Astrocyte (in vitro differentiated cells and primary cell): ENCODE results near the gene ANKRD66.

ENCODE experiments used
- EZH2 ChIP-seq: IDR thresholded peaks from 2 replicates; pipeline ENCODE4 v1.6.1; 2012; ENCODE audit warnings: mild to moderate bottlenecking, low read length, inconsistent platforms; ENCODE audit not compliant: insufficient read depth
- TF ChIP-seq, protein P1 (sequence below): IDR thresholded peaks from 2 replicates; pipeline ENCODE4 v1.5.1; 2011; ENCODE audit warnings: low read depth, mild to moderate bottlenecking, inconsistent platforms, low read length, moderate library complexity; ENCODE audit not compliant: insufficient read depth

DNA sequence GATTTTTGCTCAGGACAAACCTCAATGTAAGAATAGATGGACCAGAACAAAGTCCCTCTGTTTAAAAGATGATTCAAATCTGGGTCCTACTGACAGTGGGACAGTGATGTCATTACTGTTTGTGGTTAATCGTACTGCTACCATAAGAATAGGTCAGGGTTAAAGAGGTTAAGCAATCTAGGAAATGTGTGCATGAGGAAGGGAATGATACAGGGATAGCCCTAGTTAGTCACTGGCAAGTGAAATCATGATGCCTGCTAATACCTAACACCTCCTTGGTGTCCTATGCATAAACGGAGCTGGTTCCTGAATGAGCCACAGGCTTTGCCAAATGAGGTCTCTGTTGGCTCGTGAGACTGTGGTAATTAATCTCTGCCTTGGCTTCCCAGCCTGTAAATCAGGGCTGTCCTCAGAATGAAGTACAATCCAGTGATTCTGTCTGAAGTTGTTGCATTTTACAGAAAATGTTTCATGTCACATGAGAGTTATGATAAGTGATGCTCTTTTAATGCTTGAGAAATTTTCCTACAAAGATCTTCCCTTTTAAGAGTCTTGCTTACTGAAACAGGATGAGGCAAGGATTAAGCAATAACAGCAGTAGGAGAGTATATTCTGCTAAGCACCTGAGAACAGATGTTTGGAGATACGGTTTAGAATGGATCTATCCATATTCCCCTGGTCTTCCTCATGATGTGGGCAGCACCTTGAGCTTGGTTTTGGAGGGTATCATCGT is 50.3 kb downstream of the ANKRD66 start:
- TF ChIP-seq, protein P1, sequence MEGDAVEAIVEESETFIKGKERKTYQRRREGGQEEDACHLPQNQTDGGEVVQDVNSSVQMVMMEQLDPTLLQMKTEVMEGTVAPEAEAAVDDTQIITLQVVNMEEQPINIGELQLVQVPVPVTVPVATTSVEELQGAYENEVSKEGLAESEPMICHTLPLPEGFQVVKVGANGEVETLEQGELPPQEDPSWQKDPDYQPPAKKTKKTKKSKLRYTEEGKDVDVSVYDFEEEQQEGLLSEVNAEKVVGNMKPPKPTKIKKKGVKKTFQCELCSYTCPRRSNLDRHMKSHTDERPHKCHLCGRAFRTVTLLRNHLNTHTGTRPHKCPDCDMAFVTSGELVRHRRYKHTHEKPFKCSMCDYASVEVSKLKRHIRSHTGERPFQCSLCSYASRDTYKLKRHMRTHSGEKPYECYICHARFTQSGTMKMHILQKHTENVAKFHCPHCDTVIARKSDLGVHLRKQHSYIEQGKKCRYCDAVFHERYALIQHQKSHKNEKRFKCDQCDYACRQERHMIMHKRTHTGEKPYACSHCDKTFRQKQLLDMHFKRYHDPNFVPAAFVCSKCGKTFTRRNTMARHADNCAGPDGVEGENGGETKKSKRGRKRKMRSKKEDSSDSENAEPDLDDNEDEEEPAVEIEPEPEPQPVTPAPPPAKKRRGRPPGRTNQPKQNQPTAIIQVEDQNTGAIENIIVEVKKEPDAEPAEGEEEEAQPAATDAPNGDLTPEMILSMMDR = no peak
- TF ChIP-seq EZH2 = no peak
